Keratinocyte (primary cell): ENCODE data around the gene CFAP46. TPM values are rescaled to one million over a fixed set of nuclear protein-coding genes. Genes with fewer than 3 reads are reported as not detected.

Experiments used
- DNase-seq: peaks from one replicate; pipeline ENCODE4 v3.0.0-alpha.2; 2011; ENCODE audit warnings: low read depth, missing footprints, low spot score
- FAIRE-seq: peaks from 2 replicates; lab custom pipeline; 2011; peaks lifted over from hg19 to GRCh38; lab: Jason Lieb, UNC
- H2AFZ ChIP-seq: 2 replicates; pipeline ENCODE4 v1.6.0; 2012; ENCODE audit warnings: low read length, control low read depth, inconsistent platforms; ENCODE audit not compliant: control insufficient read depth
- H3K27ac ChIP-seq: 2 replicates; pipeline ENCODE4 v1.5.1; 2011; ENCODE audit warnings: low read length; ENCODE audit not compliant: control insufficient read depth, insufficient read depth
- H3K27me3 ChIP-seq: 3 replicates; pipeline ENCODE4 v1.6.0; 2011; ENCODE audit warnings: low read length; ENCODE audit not compliant: control insufficient read depth, insufficient read depth; ENCODE audit errors: extremely low read depth
- H3K36me3 ChIP-seq, 2 experiments: 2 replicates in 1 of 2; 3 replicates in 1 of 2; pipeline ENCODE4 v1.5.1; 2011; ENCODE audit warnings: low read length in 2 of 2, mild to moderate bottlenecking in 1 of 2; ENCODE audit not compliant: control insufficient read depth in 2 of 2, insufficient read depth in 2 of 2; ENCODE audit errors: extremely low read depth in 1 of 2
- H3K4me1 ChIP-seq: 3 replicates; pipeline ENCODE4 v1.5.1; 2011; ENCODE audit warnings: low read length; ENCODE audit not compliant: control insufficient read depth, insufficient read depth; ENCODE audit errors: extremely low read depth
- H3K4me2 ChIP-seq: 3 replicates; pipeline ENCODE4 v1.6.0; 2011; ENCODE audit warnings: low read depth, low read length; ENCODE audit not compliant: control insufficient read depth, insufficient read depth; ENCODE audit errors: extremely low read depth
- H3K4me3 ChIP-seq, 3 experiments: fragments of 200-600 bp in 1 of 3; sonication (generic) in 1 of 3; 2 replicates in 2 of 3; 3 replicates in 1 of 3; pipeline ENCODE4 v1.5.1; 2011 to 2016; ENCODE audit warnings: low read length in 3 of 3, mild to moderate bottlenecking in 3 of 3, control low read depth in 2 of 3, inconsistent platforms in 1 of 3, low read depth in 1 of 3, mixed read lengths in 1 of 3, mixed run types in 1 of 3, moderate library complexity in 1 of 3; ENCODE audit not compliant: control insufficient read depth in 2 of 3, insufficient read depth in 2 of 3; ENCODE audit errors: extremely low read depth in 1 of 3
- H3K79me2 ChIP-seq: 2 replicates; pipeline ENCODE4 v1.6.0; 2012; ENCODE audit warnings: low read length; ENCODE audit not compliant: control insufficient read depth, insufficient read depth
- H3K9ac ChIP-seq: 3 replicates; pipeline ENCODE4 v1.6.0; 2011; ENCODE audit warnings: low read length; ENCODE audit not compliant: control insufficient read depth, insufficient read depth; ENCODE audit errors: extremely low read depth
- H3K9me1 ChIP-seq: 3 replicates; pipeline ENCODE4 v1.6.0; 2011; ENCODE audit warnings: low read length; ENCODE audit not compliant: control insufficient read depth, insufficient read depth; ENCODE audit errors: extremely low read depth
- H3K9me3 ChIP-seq: 2 replicates; pipeline ENCODE4 v1.5.1; 2012; ENCODE audit warnings: low read depth, low read length; ENCODE audit not compliant: control insufficient read depth
- H4K20me1 ChIP-seq: 3 replicates; pipeline ENCODE4 v1.6.0; 2011; ENCODE audit warnings: low read length; ENCODE audit not compliant: control insufficient read depth, insufficient read depth; ENCODE audit errors: extremely low read depth
- EZH2 ChIP-seq: IDR thresholded peaks from one replicate; pipeline ENCODE4 v1.6.1; 2012; ENCODE audit warnings: inconsistent platforms, mild to moderate bottlenecking, low read length, moderate library complexity
- dilution Hi-C: fragments of 300-500 bp; cut with MboI; formaldehyde crosslinking; loops from one replicate; pipeline ENCODE4 v1.7.0; 2020; ENCODE audit warnings: low sequenced_read_pairs; ENCODE audit not compliant: extremely low pct_ligation_motif_present
- polyA plus RNA-seq, 5 experiments: library from polyadenylated mRNA; depleted of rRNA in 3 of 5; stranded (reverse) in 3 of 5; stranded (forward) in 1 of 5; unstranded in 1 of 5; fragments of >200 nt; gene quantifications; 1 replicate in 1 of 5; 2 replicates in 3 of 5; 3 replicates in 1 of 5; pipeline versions ENCODE4 v1.2.1 to v1.2.3, GENCODE V29; 2011 to 2012; ENCODE audit warnings: missing spikeins in 2 of 5, low read depth in 1 of 5, low replicate concordance in 1 of 5
- TF ChIP-seq, protein P1 (sequence below), 3 experiments: IDR thresholded peaks in 1 of 3; conservative IDR thresholded peaks in 1 of 3; optimal IDR thresholded peaks in 1 of 3; 2 replicates in 2 of 3; 3 replicates in 1 of 3; pipeline versions ENCODE3 to v1.5.1; 2011; ENCODE audit warnings: low read length in 3 of 3, mild to moderate bottlenecking in 3 of 3, moderate library complexity in 2 of 3, control low read depth in 1 of 3, inconsistent platforms in 1 of 3; ENCODE audit not compliant: insufficient read depth in 2 of 3; ENCODE audit errors: extremely low read depth in 1 of 3

CFAP46 gene
- polyA plus RNA-seq, 1 donor (not counting 4 experiments of a cell fraction or from before 2014, with no cell fraction given), result 1.00 TPM

DNA sequence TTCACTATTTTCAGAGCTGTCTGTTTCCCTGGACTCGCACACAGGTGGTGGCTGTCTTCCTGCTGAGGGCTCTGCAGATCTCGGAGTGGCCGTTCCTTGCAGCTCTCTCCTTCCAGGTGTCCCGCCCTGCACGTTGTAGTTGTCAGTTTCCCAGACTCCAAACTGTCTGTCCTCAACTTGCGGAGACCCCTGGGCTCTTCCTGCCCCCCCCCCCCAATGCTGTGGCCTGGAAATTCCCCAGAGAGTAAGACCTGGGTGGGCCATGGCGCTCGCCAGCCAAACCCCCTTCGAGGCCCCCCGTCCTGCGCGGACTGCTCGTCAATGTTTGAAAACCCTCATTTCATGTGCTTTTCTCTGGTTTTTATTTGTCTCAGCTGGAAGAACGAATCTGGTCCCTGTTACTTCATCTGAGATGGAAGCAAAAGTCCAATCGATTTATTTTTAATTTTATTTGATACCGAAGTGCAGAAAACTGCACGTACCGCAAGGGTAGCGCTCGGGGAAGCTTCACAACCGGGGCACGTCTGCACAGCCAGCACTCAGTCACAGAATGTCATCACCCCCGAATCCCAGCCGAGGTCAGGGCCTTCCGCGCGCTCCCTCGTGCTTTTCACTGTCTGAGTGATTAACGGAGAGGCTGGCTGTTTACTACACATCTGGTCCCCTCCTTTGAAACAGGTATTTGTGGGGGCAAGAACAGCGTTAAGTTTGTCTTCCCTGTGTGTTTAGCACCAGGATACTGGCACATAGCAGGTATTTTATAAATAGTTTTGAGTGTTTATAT, 110.0 kb downstream of the CFAP46 start:
- dilution Hi-C loops, result no loop called here
- Histone ChIP-seq H4K20me1 (no peaks in the 10 kb centered on the region), H3K27me3 (peaks cover 22% of the 10 kb centered on the region), H3K4me2 (no peak overlapping the region), H2AFZ (no peak overlapping the region), H3K9me3 (peaks cover 2% of the 10 kb centered on the region), H3K4me3 (no peak overlapping the region), H3K36me3 (no peaks in the 10 kb centered on the region), H3K79me2 (no peaks in the 10 kb centered on the region), H3K9me1 (no peaks in the 10 kb centered on the region), H3K9ac (no peak overlapping the region), H3K27ac (no peak overlapping the region), H3K4me1 (no peaks in the 10 kb centered on the region)
- TF ChIP-seq EZH2, result no peak
- TF ChIP-seq, protein P1, sequence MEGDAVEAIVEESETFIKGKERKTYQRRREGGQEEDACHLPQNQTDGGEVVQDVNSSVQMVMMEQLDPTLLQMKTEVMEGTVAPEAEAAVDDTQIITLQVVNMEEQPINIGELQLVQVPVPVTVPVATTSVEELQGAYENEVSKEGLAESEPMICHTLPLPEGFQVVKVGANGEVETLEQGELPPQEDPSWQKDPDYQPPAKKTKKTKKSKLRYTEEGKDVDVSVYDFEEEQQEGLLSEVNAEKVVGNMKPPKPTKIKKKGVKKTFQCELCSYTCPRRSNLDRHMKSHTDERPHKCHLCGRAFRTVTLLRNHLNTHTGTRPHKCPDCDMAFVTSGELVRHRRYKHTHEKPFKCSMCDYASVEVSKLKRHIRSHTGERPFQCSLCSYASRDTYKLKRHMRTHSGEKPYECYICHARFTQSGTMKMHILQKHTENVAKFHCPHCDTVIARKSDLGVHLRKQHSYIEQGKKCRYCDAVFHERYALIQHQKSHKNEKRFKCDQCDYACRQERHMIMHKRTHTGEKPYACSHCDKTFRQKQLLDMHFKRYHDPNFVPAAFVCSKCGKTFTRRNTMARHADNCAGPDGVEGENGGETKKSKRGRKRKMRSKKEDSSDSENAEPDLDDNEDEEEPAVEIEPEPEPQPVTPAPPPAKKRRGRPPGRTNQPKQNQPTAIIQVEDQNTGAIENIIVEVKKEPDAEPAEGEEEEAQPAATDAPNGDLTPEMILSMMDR (optimal IDR thresholded peaks at IDR 0.05 in 1 of 3, IDR thresholded peaks at IDR 0.05 in 1 of 3, conservative IDR thresholded peaks at IDR 0.05 in 1 of 3; ENCODE audit: extremely low read depth in 1 of 3, insufficient read depth in 2 of 3, low read length in 3 of 3), result no peak
- FAIRE-seq (no peak), DNase-seq (no peak)

DNA sequence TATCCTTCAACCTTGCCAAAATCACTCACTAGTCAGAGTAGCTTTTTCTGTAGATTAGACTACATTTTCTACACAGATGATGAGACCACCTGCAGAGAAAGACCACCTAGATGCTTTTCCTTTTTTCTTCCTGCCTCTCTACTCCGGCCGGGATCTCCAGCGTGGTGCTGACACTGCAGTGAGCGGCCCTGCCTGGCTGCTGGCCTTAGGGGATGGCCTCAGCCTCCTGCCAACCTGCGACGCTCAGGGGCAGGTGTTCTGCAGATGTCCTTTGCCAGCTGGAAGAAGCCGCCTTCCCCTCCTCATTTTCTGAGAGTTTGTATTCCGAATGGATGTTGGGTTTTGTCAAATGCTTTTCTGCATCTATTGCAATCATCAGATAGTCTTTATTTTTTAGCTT, 113.0 kb downstream of the CFAP46 start:
- Histone ChIP-seq H4K20me1 (no peaks in the 10 kb centered on the region), H3K9me1 (no peaks in the 10 kb centered on the region), H3K4me3 (no peak overlapping the region), H3K9me3 (peaks cover 7% of the 10 kb centered on the region), H3K79me2 (no peaks in the 10 kb centered on the region), H3K4me2 (no peak overlapping the region), H3K4me1 (no peaks in the 10 kb centered on the region), H3K27ac (no peak overlapping the region), H2AFZ (no peak overlapping the region), H3K9ac (no peak overlapping the region), H3K36me3 (no peaks in the 10 kb centered on the region), H3K27me3 (peaks cover 21% of the 10 kb centered on the region)
- FAIRE-seq (no peak), DNase-seq (no peak)
- TF ChIP-seq EZH2, result no peak
- TF ChIP-seq, protein P1 (optimal IDR thresholded peaks at IDR 0.05 in 1 of 3, IDR thresholded peaks at IDR 0.05 in 1 of 3, conservative IDR thresholded peaks at IDR 0.05 in 1 of 3; ENCODE audit: extremely low read depth in 1 of 3, insufficient read depth in 2 of 3, low read length in 3 of 3), result no peak
- dilution Hi-C loops, result no loop called here
